Measurements from ENCODE around the gene STXBP1. TPM values are rescaled to one million over a fixed set of nuclear protein-coding genes. Genes with fewer than 3 reads are reported as not detected.

Gene STXBP1
- total and polyA plus RNA-seq, 12 donors = 14.4 to 59.2 (median 46.4) TPM

GRCh38 chr9:127667906-127668305 is 55.8 kb downstream of the STXBP1 start:
- Histone ChIP-seq H3K27ac (no peak overlapping the region), H3K9me3 (no peaks in the 10 kb centered on the region), H3K4me1 (peaks cover 0 to 16% (median 0%) of the 10 kb centered on the region in 9 donors), H3K36me3 (peaks cover 0 to 100% (median 45%) of the 10 kb centered on the region in 9 donors), H3K27me3 (no peaks in the 10 kb centered on the region), H3K4me3 (no peak overlapping the region)
- DNase-seq (no peak), ATAC-seq (no peak)
- intact Hi-C loops (cut with DNase I) = loop anchor here in 1 of 10 donors (10.0 kb wide), 1 partner anchor 53 kb away; the partner anchor contains the start of gene STXBP1
- WGBS, 2 donors = 92 to 93% methylated on average over 18 of the region's 18 CpGs
- no peak for TF ChIP-seq CTCF (IDR thresholded peaks at IDR 0.05)

- H3K27ac ChIP-seq = no peak overlapping the region
- H3K36me3 ChIP-seq = peaks cover 0 to 100% (median 52%) of the 10 kb centered on the region in 9 donors
- WGBS, 2 donors = 92 to 93% methylated on average over 7 of the region's 7 CpGs
- intact Hi-C loops (cut with DNase I) = no loop called here
- H3K4me3 ChIP-seq = no peak overlapping the region
- H3K27me3 ChIP-seq = no peaks in the 10 kb centered on the region
- no peaks in the 10 kb centered on the region for H3K4me1 ChIP-seq
- no peaks in the 10 kb centered on the region for H3K9me3 ChIP-seq
- no peak for TF ChIP-seq CTCF (IDR thresholded peaks at IDR 0.05)
- no peak for ATAC-seq
- DNase-seq = no peak
Observed at GRCh38 chr9:127673234-127673633, 61.2 kb downstream of the STXBP1 start.

- no peaks in the 10 kb centered on the region for H3K4me1 ChIP-seq
- ATAC-seq (peak in 3 of 8 donors; percentile 56 to 77 (median 73)), DNase-seq (no peak)
- no peaks in the 10 kb centered on the region for H3K9me3 ChIP-seq
- intact Hi-C loops (cut with DNase I) = no loop called here
- H3K36me3 ChIP-seq = peaks cover 0 to 100% (median 72%) of the 10 kb centered on the region in 9 donors
- no peaks in the 10 kb centered on the region for H3K27me3 ChIP-seq
- H3K27ac ChIP-seq = no peak overlapping the region
- H3K4me3 ChIP-seq = no peak overlapping the region
- no peak for TF ChIP-seq CTCF (IDR thresholded peaks at IDR 0.05)
- WGBS, 2 donors = 88 to 89% methylated on average over 12 of the region's 12 CpGs
Observed at GRCh38 chr9:127676638-127677037, 64.6 kb downstream of the STXBP1 start.

- no peak overlapping the region for H3K27ac ChIP-seq
- intact Hi-C loops (cut with DNase I) = no loop called here
- 85 to 88% methylated on average over 2 of the region's 2 CpGs for WGBS, 2 donors
- H3K27me3 ChIP-seq = no peaks in the 10 kb centered on the region
- H3K4me3 ChIP-seq = no peak overlapping the region
- no peak for ATAC-seq
- H3K36me3 ChIP-seq = peaks cover 0 to 100% (median 72%) of the 10 kb centered on the region in 9 donors
- no peak for DNase-seq
- H3K9me3 ChIP-seq = no peaks in the 10 kb centered on the region
- no peaks in the 10 kb centered on the region for H3K4me1 ChIP-seq
- TF ChIP-seq CTCF (IDR thresholded peaks at IDR 0.05) = no peak
Observed at GRCh38 chr9:127679506-127679905, 67.4 kb downstream of the STXBP1 start.

Measured in heart right ventricle (tissue), 16 donors.